HepG2 (cell line): Measurements from ENCODE around the gene B4GALT3. TPM values are rescaled to one million over a fixed set of nuclear protein-coding genes. Genes with fewer than 3 reads are reported as not detected.

ENCODE experiments used
- ATF7-NPFF ChIP-seq: sonication (generic); formaldehyde crosslinking; IDR thresholded peaks from 2 replicates; pipeline ENCODE4 v1.8.1; 2023; ENCODE audit warnings: mild to moderate bottlenecking, low read depth, missing genetic modification reagents, moderate library complexity
- BRD4 ChIP-seq: sonication (generic); formaldehyde crosslinking; IDR thresholded peaks from 2 replicates; pipeline ENCODE4 v1.4.0; 2020; ENCODE audit warnings: missing genetic modification reagents
- CAMTA2 ChIP-seq: sonication (generic); formaldehyde crosslinking; IDR thresholded peaks from 2 replicates; pipeline ENCODE4 v1.4.0; 2020; ENCODE audit warnings: mild to moderate bottlenecking, missing genetic modification reagents, borderline replicate concordance
- CCDC6 ChIP-seq: sonication (generic); formaldehyde crosslinking; IDR thresholded peaks from 2 replicates; pipeline ENCODE4 v1.8.1; 2022; ENCODE audit warnings: mild to moderate bottlenecking, missing genetic modification reagents, moderate library complexity
- CREB3 ChIP-seq: sonication (generic); formaldehyde crosslinking; IDR thresholded peaks from 2 replicates; pipeline ENCODE4 v1.5.0; 2020; ENCODE audit warnings: missing genetic modification reagents
- DZIP1 ChIP-seq: sonication (generic); formaldehyde crosslinking; IDR thresholded peaks from 2 replicates; pipeline ENCODE4 v1.5.0; 2020; ENCODE audit warnings: mild to moderate bottlenecking, missing genetic modification reagents
- ELK4 ChIP-seq: sonication (generic); formaldehyde crosslinking; IDR thresholded peaks from 2 replicates; pipeline ENCODE4 v1.9.0; 2021; ENCODE audit warnings: missing genetic modification reagents, borderline replicate concordance
- EP300 ChIP-seq, 3 experiments: sonication (generic) in 1 of 3; formaldehyde crosslinking in 1 of 3; IDR thresholded peaks; 2 replicates each; pipeline versions ENCODE4 v1.5.1 to v1.6.1; 2011 to 2020; ENCODE audit warnings: low read depth in 2 of 3, low read length in 2 of 3, borderline replicate concordance in 1 of 3, improper control_type of control experiment in 1 of 3, mild to moderate bottlenecking in 1 of 3, missing genetic modification reagents in 1 of 3, moderate library complexity in 1 of 3
- HDAC2 ChIP-seq: sonication (generic); formaldehyde crosslinking; IDR thresholded peaks from 2 replicates; pipeline ENCODE4 v1.4.0; 2020; ENCODE audit warnings: missing genetic modification reagents
- ISL2 ChIP-seq: sonication (generic); formaldehyde crosslinking; IDR thresholded peaks from 2 replicates; pipeline ENCODE4 v1.5.0; 2020; ENCODE audit warnings: missing genetic modification reagents
- RBM22 ChIP-seq: fragments of 200-400 bp; formaldehyde crosslinking; optimal IDR thresholded peaks from 2 replicates; pipeline ENCODE3; 2017; ENCODE audit warnings: mild to moderate bottlenecking, low read length, moderate library complexity
- SMARCC2 ChIP-seq: fragments of 450-650 bp; IDR thresholded peaks from 2 replicates; pipeline ENCODE4 v1.6.1; 2017; ENCODE audit warnings: antibody characterized with exemption, mild to moderate bottlenecking
- SP2 ChIP-seq: sonication (generic); formaldehyde crosslinking; IDR thresholded peaks from 2 replicates; pipeline ENCODE4 v1.5.1; 2020; ENCODE audit warnings: mild to moderate bottlenecking, missing genetic modification reagents
- XBP1 ChIP-seq: sonication (generic); formaldehyde crosslinking; IDR thresholded peaks from 2 replicates; pipeline ENCODE4 v1.5.0; 2020; ENCODE audit warnings: missing genetic modification reagents
- ZBTB14 ChIP-seq: sonication (generic); formaldehyde crosslinking; IDR thresholded peaks from 2 replicates; pipeline ENCODE4 v1.4.0; 2020; ENCODE audit warnings: missing genetic modification reagents
- ZBTB4 ChIP-seq: sonication (generic); formaldehyde crosslinking; IDR thresholded peaks from 2 replicates; pipeline ENCODE4 v1.4.0; 2020; ENCODE audit warnings: missing genetic modification reagents, mild to moderate bottlenecking, borderline replicate concordance
- ZNF225 ChIP-seq: sonication (generic); formaldehyde crosslinking; IDR thresholded peaks from 2 replicates; pipeline ENCODE4 v1.4.0; 2020; ENCODE audit warnings: mild to moderate bottlenecking, missing genetic modification reagents
- ZNF556 ChIP-seq: sonication (generic); formaldehyde crosslinking; IDR thresholded peaks from 2 replicates; pipeline ENCODE4 v1.4.0; 2020; ENCODE audit warnings: mild to moderate bottlenecking, missing genetic modification reagents, borderline replicate concordance
- ZNF674 ChIP-seq: sonication (generic); formaldehyde crosslinking; IDR thresholded peaks from 2 replicates; pipeline ENCODE4 v1.5.0; 2020; ENCODE audit warnings: low read depth, mild to moderate bottlenecking, missing genetic modification reagents
- polyA plus RNA-seq, 8 experiments: library from polyadenylated mRNA; depleted of rRNA in 3 of 8; stranded (reverse) in 7 of 8; unstranded in 1 of 8; fragments of >200 nt; fragmentation: Illumina TruSeq in 4 of 8; extraction: Trizol in 4 of 8; gene quantifications; 2 replicates each; pipeline versions ENCODE4 v1.2.1 to v1.2.3, GENCODE V29; 2011 to 2016; ENCODE audit warnings: low read depth in 4 of 8, missing spikeins in 1 of 8, mixed read lengths in 1 of 8; ENCODE audit not compliant: insufficient read depth in 1 of 8
- total RNA-seq, 5 experiments: library from RNA; depleted of rRNA; stranded (reverse); fragments of >200 nt; fragmentation: Illumina TruSeq; extraction: Trizol; gene quantifications; 2 replicates each; pipeline ENCODE4 v1.2.3, GENCODE V29; 2016; ENCODE audit warnings: low read depth in 1 of 5

Gene B4GALT3
- total and polyA plus RNA-seq, 2 of the 13 experiments (the other 11 are each of a cell fraction or from before 2014, with no cell fraction given), result 35.6 to 40.4 TPM

- TF ChIP-seq ELK4 (CRISPR knock-in tag), result no peak
- 0 out of 2 replicates have a peak, but pooled peaks have one; percentile 23 for TF ChIP-seq ZNF556 (CRISPR knock-in tag)
- TF ChIP-seq DZIP1, result no peak
- TF ChIP-seq CREB3 (CRISPR knock-in tag), result no peak
- TF ChIP-seq ZBTB14 (CRISPR knock-in tag), result no peak
- peak; percentile 78 for TF ChIP-seq RBM22
- TF ChIP-seq SP2, result no peak
- TF ChIP-seq BRD4, result peak; percentile 71
- TF ChIP-seq CCDC6 (CRISPR knock-in tag), result no peak; the same call in 1 of the 2 replicates
- TF ChIP-seq CAMTA2, result no peak
- peak in 1 of 2 experiments; percentile 94; a peak in 2 of 4 replicates for TF ChIP-seq EP300 (IDR thresholded peaks at IDR 0.05; ENCODE audit: low read depth in 2 of 2, low read length in 2 of 2)
- peak; percentile 78 for TF ChIP-seq EP300 (CRISPR knock-in tag; IDR thresholded peaks at IDR 0.05; ENCODE audit: borderline replicate concordance)
- TF ChIP-seq ATF7-NPFF (CRISPR knock-in tag), result no peak
- no peak; the same call in 1 of the 2 replicates for TF ChIP-seq XBP1 (CRISPR knock-in tag)
- TF ChIP-seq ZNF225 (CRISPR knock-in tag), result no peak; the same call in 1 of the 2 replicates
- no peak for TF ChIP-seq ZBTB4 (CRISPR knock-in tag)
- peak; percentile 55; the same call in 1 of the 2 replicates for TF ChIP-seq ISL2 (CRISPR knock-in tag)
- no peak for TF ChIP-seq ZNF674
- TF ChIP-seq HDAC2 (CRISPR knock-in tag), result peak; percentile 85; the same call in 1 of the 2 replicates
- TF ChIP-seq SMARCC2, result no peak
These were observed 41.2 kb upstream of the B4GALT3 start (continued) for GRCh38 chr1:161218301-161219077.
